ENCODE data around the gene GLE1.

GLE1 gene

GRCh38 chr9:128486201-128486600, 18.3 kb upstream of the GLE1 start:
- Histone ChIP-seq H3K79me2 (ENCODE audit: insufficient read depth, low read length) (no peaks in the 10 kb centered on the region), H4K20me1 (ENCODE audit: insufficient read depth, low read length, poor library complexity, severe bottlenecking) (no peaks in the 10 kb centered on the region), H3K9me3 (ENCODE audit: insufficient read depth, low read depth, low read length) (no peaks in the 10 kb centered on the region), H2AFZ (ENCODE audit: low read length) (no peak overlapping the region), H3F3A (ENCODE audit: low read depth) (no peaks in the 10 kb centered on the region), H3K4me1 (ENCODE audit: insufficient read depth, low read length, poor library complexity, severe bottlenecking) (no peaks in the 10 kb centered on the region), H3K27me3 (ENCODE audit: insufficient read depth, low read length, poor library complexity, severe bottlenecking) (no peaks in the 10 kb centered on the region), H3K4me2 (ENCODE audit: low read depth, low read length, poor library complexity, severe bottlenecking) (no peak overlapping the region), H3K9ac (ENCODE audit: low read depth, low read length, poor library complexity, severe bottlenecking) (no peak overlapping the region), H3K9me2 (replicated peaks; ENCODE audit: low read depth, low read length) (no peaks in the 10 kb centered on the region), H3K4me3 (ENCODE audit: low read length, poor library complexity, severe bottlenecking) (no peak overlapping the region), H3K36me3 (ENCODE audit: insufficient read depth, low read length) (peaks cover 81% of the 10 kb centered on the region; the same call in 1 of the 2 replicates)
- no peak for TF ChIP-seq EZH2phosphoT487 (IDR thresholded peaks at IDR 0.05; ENCODE audit: borderline replicate concordance)
- TF ChIP-seq, protein P1, sequence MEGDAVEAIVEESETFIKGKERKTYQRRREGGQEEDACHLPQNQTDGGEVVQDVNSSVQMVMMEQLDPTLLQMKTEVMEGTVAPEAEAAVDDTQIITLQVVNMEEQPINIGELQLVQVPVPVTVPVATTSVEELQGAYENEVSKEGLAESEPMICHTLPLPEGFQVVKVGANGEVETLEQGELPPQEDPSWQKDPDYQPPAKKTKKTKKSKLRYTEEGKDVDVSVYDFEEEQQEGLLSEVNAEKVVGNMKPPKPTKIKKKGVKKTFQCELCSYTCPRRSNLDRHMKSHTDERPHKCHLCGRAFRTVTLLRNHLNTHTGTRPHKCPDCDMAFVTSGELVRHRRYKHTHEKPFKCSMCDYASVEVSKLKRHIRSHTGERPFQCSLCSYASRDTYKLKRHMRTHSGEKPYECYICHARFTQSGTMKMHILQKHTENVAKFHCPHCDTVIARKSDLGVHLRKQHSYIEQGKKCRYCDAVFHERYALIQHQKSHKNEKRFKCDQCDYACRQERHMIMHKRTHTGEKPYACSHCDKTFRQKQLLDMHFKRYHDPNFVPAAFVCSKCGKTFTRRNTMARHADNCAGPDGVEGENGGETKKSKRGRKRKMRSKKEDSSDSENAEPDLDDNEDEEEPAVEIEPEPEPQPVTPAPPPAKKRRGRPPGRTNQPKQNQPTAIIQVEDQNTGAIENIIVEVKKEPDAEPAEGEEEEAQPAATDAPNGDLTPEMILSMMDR (conservative IDR thresholded peaks at IDR 0.05; ENCODE audit: low read length) = no peak

- Histone ChIP-seq H4K20me1 (ENCODE audit: insufficient read depth, low read length, poor library complexity, severe bottlenecking) (no peaks in the 10 kb centered on the region), H3K4me1 (ENCODE audit: insufficient read depth, low read length, poor library complexity, severe bottlenecking) (peaks cover 4% of the 10 kb centered on the region), H3K27me3 (ENCODE audit: insufficient read depth, low read length, poor library complexity, severe bottlenecking) (no peaks in the 10 kb centered on the region), H3K36me3 (ENCODE audit: insufficient read depth, low read length) (peaks cover 66% of the 10 kb centered on the region; the same call in 1 of the 2 replicates), H3K9ac (ENCODE audit: low read depth, low read length, poor library complexity, severe bottlenecking) (no peak overlapping the region), H3K9me3 (ENCODE audit: insufficient read depth, low read depth, low read length) (no peaks in the 10 kb centered on the region), H3K4me3 (ENCODE audit: low read length, poor library complexity, severe bottlenecking) (no peak overlapping the region), H3K4me2 (ENCODE audit: low read depth, low read length, poor library complexity, severe bottlenecking) (no peak overlapping the region), H3F3A (ENCODE audit: low read depth) (no peaks in the 10 kb centered on the region), H3K9me2 (replicated peaks; ENCODE audit: low read depth, low read length) (no peaks in the 10 kb centered on the region), H2AFZ (ENCODE audit: low read length) (no peak overlapping the region), H3K79me2 (ENCODE audit: insufficient read depth, low read length) (no peaks in the 10 kb centered on the region)
- TF ChIP-seq, protein P1 (conservative IDR thresholded peaks at IDR 0.05; ENCODE audit: low read length) = no peak
- TF ChIP-seq EZH2phosphoT487 (IDR thresholded peaks at IDR 0.05; ENCODE audit: borderline replicate concordance) = no peak
Measured at GRCh38 chr9:128493424-128493823, 11.1 kb upstream of the GLE1 start.

- Histone ChIP-seq H3K9me2 (replicated peaks; ENCODE audit: low read depth, low read length) (no peaks in the 10 kb centered on the region), H3K27me3 (ENCODE audit: insufficient read depth, low read length, poor library complexity, severe bottlenecking) (no peaks in the 10 kb centered on the region), H3K4me1 (ENCODE audit: insufficient read depth, low read length, poor library complexity, severe bottlenecking) (peaks cover 4% of the 10 kb centered on the region), H4K20me1 (ENCODE audit: insufficient read depth, low read length, poor library complexity, severe bottlenecking) (no peaks in the 10 kb centered on the region), H3F3A (ENCODE audit: low read depth) (no peaks in the 10 kb centered on the region), H3K79me2 (ENCODE audit: insufficient read depth, low read length) (no peaks in the 10 kb centered on the region), H3K4me2 (ENCODE audit: low read depth, low read length, poor library complexity, severe bottlenecking) (peak overlapping the region; percentile 53), H3K9me3 (ENCODE audit: insufficient read depth, low read depth, low read length) (no peaks in the 10 kb centered on the region), H3K4me3 (ENCODE audit: low read length, poor library complexity, severe bottlenecking) (peak overlapping the region; percentile 12), H3K9ac (ENCODE audit: low read depth, low read length, poor library complexity, severe bottlenecking) (peak overlapping the region; percentile 56), H2AFZ (ENCODE audit: low read length) (no peak overlapping the region), H3K36me3 (ENCODE audit: insufficient read depth, low read length) (peaks cover 70% of the 10 kb centered on the region; the same call in 1 of the 2 replicates)
- TF ChIP-seq, protein P1 (conservative IDR thresholded peaks at IDR 0.05; ENCODE audit: low read length) = no peak
- no peak for TF ChIP-seq EZH2phosphoT487 (IDR thresholded peaks at IDR 0.05; ENCODE audit: borderline replicate concordance)
Measured at GRCh38 chr9:128494108-128494745, 10.3 kb upstream of the GLE1 start.
